Body of pancreas (tissue), 4 donors: ENCODE results near the gene PFN3. TPM values are rescaled to one million over a fixed set of nuclear protein-coding genes. Genes with fewer than 3 reads are reported as not detected.

Source experiments
- ATAC-seq: fragments of 150-250 bp; one replicate; pipeline ENCODE4 v1.9.1; 2016
- DNase-seq, 4 donors: peaks; one replicate each; pipeline ENCODE4 v3.0.0-alpha.2; 2019
- H3K27ac ChIP-seq, 4 donors: fragments of 200-600 bp; sonication (generic); 1 replicate in 3 of 4; 2 replicates in 1 of 4; pipeline versions ENCODE4 v1.5.1 to v1.6.1; 2016 to 2019; ENCODE audit warnings: mild to moderate bottlenecking in 1 of 4, mixed read lengths in 1 of 4, moderate library complexity in 1 of 4
- H3K27me3 ChIP-seq, 2 donors: fragments of 200-600 bp; sonication (generic); one replicate each; pipeline ENCODE4 v1.6.0; 2016; ENCODE audit warnings: mild to moderate bottlenecking in 1 of 2
- H3K36me3 ChIP-seq, 2 donors: fragments of 200-600 bp; sonication (generic); replicated peaks in 1 of 2; 2 replicates each; pipeline ENCODE4 v1.5.1; 2016; ENCODE audit warnings: low read depth in 2 of 2; ENCODE audit not compliant: insufficient read depth in 1 of 2
- H3K4me1 ChIP-seq: fragments of 200-600 bp; sonication (generic); one replicate; pipeline ENCODE4 v1.6.0; 2016
- H3K4me3 ChIP-seq, 2 donors: fragments of 200-600 bp; sonication (generic); 1 replicate in 1 of 2; 2 replicates in 1 of 2; pipeline ENCODE4 v1.5.1; 2016 to 2019
- H3K9me3 ChIP-seq, 3 donors: fragments of 200-600 bp; sonication (generic); 1 replicate in 2 of 3; 2 replicates in 1 of 3; pipeline ENCODE4 v1.5.1; 2016
- POLR2A ChIP-seq, 3 donors: fragments of 450-650 bp; IDR thresholded peaks; one replicate each; pipeline ENCODE4 v1.6.1; 2016; ENCODE audit warnings: antibody characterized with exemption in 3 of 3, mild to moderate bottlenecking in 2 of 3
- WGBS, 2 donors: methylation state at CpG; one replicate each; pipeline ENCODE4 v1.1.5; 2017; 5-methylcytosine and 5-hydroxymethylcytosine counted together
- intact Hi-C: fragments of 100-400 bp; cut with DNase I; formaldehyde crosslinking; loops from one replicate; pipeline ENCODE4 v1.15.1; 2023
- total RNA-seq, 2 donors: library from RNA; depleted of rRNA; stranded (reverse); fragments of >200 nt; gene quantifications; one replicate each; pipeline ENCODE4 v1.1.0, GENCODE V29; 2016
- TF ChIP-seq, protein P1 (sequence below), 7 experiments: fragments of 450-650 bp in 4 of 7; fragments of 200-600 bp in 3 of 7; sonication (generic) in 3 of 7; IDR thresholded peaks; one replicate each; pipeline ENCODE4 v1.5.1; 2016 to 2019; ENCODE audit warnings: antibody characterized with exemption in 7 of 7

The PFN3 gene
- total RNA-seq, 2 donors from 2014 or later = not detected

- 74 to 83% methylated on average over 4 to 5 of the region's 5 CpGs for WGBS, 2 donors
- peak in 1 of 4 donors; percentile 50 for DNase-seq
- Histone ChIP-seq H3K4me1 (peaks cover 29% of the 10 kb centered on the region), H3K27me3 (peaks cover 0 to 2% of the 10 kb centered on the region in 2 donors), H3K27ac (no peak overlapping the region), H3K4me3 (no peak overlapping the region), H3K36me3 (no peaks in the 10 kb centered on the region), H3K9me3 (no peaks in the 10 kb centered on the region)
- intact Hi-C loops = no loop called here
- ATAC-seq = no peak
- TF ChIP-seq, protein P1, sequence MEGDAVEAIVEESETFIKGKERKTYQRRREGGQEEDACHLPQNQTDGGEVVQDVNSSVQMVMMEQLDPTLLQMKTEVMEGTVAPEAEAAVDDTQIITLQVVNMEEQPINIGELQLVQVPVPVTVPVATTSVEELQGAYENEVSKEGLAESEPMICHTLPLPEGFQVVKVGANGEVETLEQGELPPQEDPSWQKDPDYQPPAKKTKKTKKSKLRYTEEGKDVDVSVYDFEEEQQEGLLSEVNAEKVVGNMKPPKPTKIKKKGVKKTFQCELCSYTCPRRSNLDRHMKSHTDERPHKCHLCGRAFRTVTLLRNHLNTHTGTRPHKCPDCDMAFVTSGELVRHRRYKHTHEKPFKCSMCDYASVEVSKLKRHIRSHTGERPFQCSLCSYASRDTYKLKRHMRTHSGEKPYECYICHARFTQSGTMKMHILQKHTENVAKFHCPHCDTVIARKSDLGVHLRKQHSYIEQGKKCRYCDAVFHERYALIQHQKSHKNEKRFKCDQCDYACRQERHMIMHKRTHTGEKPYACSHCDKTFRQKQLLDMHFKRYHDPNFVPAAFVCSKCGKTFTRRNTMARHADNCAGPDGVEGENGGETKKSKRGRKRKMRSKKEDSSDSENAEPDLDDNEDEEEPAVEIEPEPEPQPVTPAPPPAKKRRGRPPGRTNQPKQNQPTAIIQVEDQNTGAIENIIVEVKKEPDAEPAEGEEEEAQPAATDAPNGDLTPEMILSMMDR (IDR thresholded peaks at IDR 0.05) = no peak
- TF ChIP-seq POLR2A (IDR thresholded peaks at IDR 0.05) = no peak
These were observed 5.3 kb upstream of the PFN3 start for GRCh38 chr5:177405805-177406204.

DNA sequence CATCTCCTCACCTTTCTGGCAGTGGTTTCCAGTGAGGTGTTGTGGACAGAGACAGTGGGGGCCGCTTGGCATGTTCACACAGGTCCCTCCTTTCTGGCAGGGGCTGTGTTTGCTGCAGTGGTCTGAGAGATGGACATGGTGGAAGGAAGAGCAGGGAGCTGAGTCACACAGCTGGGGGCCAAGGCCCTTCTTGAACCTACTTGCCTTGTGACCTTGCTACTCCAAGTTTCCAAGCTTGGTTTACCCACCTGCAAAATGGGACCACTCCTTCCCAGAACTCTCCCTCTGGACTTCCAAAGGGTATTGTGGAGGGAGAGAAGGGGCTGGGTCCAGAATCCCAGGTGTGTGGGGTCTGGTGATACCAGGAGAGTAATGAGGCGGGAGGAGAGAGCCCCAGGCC lies 4.9 kb upstream of the PFN3 start:
- H3K36me3 ChIP-seq = no peaks in the 10 kb centered on the region
- no peak for ATAC-seq
- no peak overlapping the region for H3K27ac ChIP-seq
- intact Hi-C loops = no loop called here
- peaks cover 31% of the 10 kb centered on the region for H3K4me1 ChIP-seq
- no peak overlapping the region for H3K4me3 ChIP-seq
- WGBS, 2 donors = 90 to 94% methylated on average over 2 of the region's 2 CpGs
- peaks cover 0 to 7% of the 10 kb centered on the region in 2 donors for H3K27me3 ChIP-seq
- H3K9me3 ChIP-seq = no peaks in the 10 kb centered on the region
- TF ChIP-seq POLR2A (IDR thresholded peaks at IDR 0.05) = no peak
- TF ChIP-seq, protein P1 (IDR thresholded peaks at IDR 0.05) = no peak
- DNase-seq = no peak

GRCh38 chr5:177404641-177405179 lies 4.2 kb upstream of the PFN3 start:
- Histone ChIP-seq H3K9me3 (no peaks in the 10 kb centered on the region), H3K4me3 (peak overlapping the region in 1 of 2 donors; percentile 22), H3K4me1 (peaks cover 37% of the 10 kb centered on the region), H3K36me3 (no peaks in the 10 kb centered on the region), H3K27me3 (peaks cover 0 to 13% of the 10 kb centered on the region in 2 donors), H3K27ac (peak overlapping the region in 2 of 4 donors; percentile 5 to 14)
- intact Hi-C loops = no loop called here
- DNase-seq (peak in 1 of 4 donors; percentile 31), ATAC-seq (no peak)
- TF ChIP-seq, protein P1 (IDR thresholded peaks at IDR 0.05) = no peak
- peak in 1 of 3 donors; percentile 20 for TF ChIP-seq POLR2A (IDR thresholded peaks at IDR 0.05)
- 28 to 60% methylated on average over 2 to 16 of the region's 16 CpGs for WGBS, 2 donors

DNA sequence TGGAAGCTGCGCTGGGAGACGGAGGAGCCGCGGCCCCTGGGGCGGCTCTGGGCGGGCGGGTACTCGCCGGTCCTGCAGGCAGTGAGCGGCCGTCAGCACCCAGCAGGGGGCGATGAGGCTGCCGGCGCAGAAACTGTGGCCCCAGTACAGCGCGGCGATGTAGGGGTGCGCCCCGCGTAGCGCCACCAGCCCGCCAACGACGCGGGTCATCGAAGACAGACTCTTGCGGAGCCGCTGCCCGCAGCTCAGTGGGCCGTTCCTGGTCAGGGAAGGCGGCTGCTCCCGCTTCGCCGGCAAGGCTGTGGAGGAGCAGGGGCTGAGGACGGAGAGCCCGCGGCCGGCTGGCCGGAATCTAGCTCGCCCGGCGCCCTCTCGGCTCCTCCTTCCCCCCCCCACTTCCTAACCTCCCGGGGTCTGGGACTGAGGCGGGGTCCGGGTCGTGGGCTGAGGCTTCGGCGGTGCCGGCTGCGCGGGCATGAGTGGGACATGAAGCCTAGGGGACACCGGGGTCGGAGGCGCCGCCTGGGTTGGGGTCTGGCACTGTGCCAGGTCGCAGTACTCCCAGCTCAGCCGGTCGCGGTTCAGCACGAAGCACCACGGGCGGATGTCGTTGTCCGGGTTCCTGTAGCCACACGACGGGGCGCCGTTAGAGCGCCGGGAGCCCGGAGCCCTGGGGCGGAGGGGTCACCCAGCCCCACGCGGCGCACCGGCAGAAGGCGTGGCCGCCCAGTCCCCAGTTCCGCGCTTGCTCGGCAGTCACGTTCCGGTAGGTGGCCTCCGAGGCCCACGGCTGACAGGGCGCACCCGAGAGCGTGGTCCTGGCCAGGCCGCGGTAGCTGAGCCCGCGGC lies 3.6 kb upstream of the PFN3 start:
- WGBS, 2 donors = 0% methylated on average over 17 to 89 of the region's 93 CpGs
- ATAC-seq (peak; percentile 89), DNase-seq (peak; percentile 84 to 91 (median 91))
- Histone ChIP-seq H3K4me1 (peaks cover 37% of the 10 kb centered on the region), H3K4me3 (peak overlapping the region; percentile 22 to 38), H3K27ac (peak overlapping the region in 2 of 4 donors; percentile 5 to 14), H3K36me3 (no peaks in the 10 kb centered on the region), H3K9me3 (no peaks in the 10 kb centered on the region), H3K27me3 (peaks cover 0 to 18% of the 10 kb centered on the region in 2 donors)
- intact Hi-C loops = no loop called here
- TF ChIP-seq, protein P1 (IDR thresholded peaks at IDR 0.05) = peak; percentile 56 to 91 (median 83)
- TF ChIP-seq POLR2A (IDR thresholded peaks at IDR 0.05) = peak in 1 of 3 donors; percentile 24
